Neural progenitor cell (in vitro differentiated cells): Measurements from ENCODE around the gene SESTD1. TPM values are rescaled to one million over a fixed set of nuclear protein-coding genes. Genes with fewer than 3 reads are reported as not detected.

Experiments used
- DNase-seq: peaks from one replicate; pipeline ENCODE4 v3.0.0-alpha.2; 2016; ENCODE audit warnings: low spot score
- H2AFZ ChIP-seq: fragments of 200-600 bp; sonication (generic); replicated peaks from 2 replicates; pipeline ENCODE4 v1.6.1; 2016; ENCODE audit warnings: antibody characterized with exemption
- H3F3A ChIP-seq: fragments of 200-600 bp; sonication (generic); 2 replicates; pipeline ENCODE4 v1.6.1; 2016; ENCODE audit warnings: antibody characterized with exemption, low read depth
- H3K27ac ChIP-seq: fragments of 200-600 bp; sonication (generic); 2 replicates; pipeline ENCODE4 v1.5.1; 2016; ENCODE audit warnings: mild to moderate bottlenecking
- H3K27me3 ChIP-seq: fragments of 200-600 bp; sonication (generic); 2 replicates; pipeline ENCODE4 v1.6.1; 2016; ENCODE audit warnings: mild to moderate bottlenecking, moderate library complexity
- H3K36me3 ChIP-seq: fragments of 200-600 bp; sonication (generic); 2 replicates; pipeline ENCODE4 v1.5.1; 2016
- H3K4me1 ChIP-seq: fragments of 200-600 bp; sonication (generic); 2 replicates; pipeline ENCODE4 v1.6.1; 2016; ENCODE audit warnings: mixed run types
- H3K4me2 ChIP-seq: fragments of 200-600 bp; sonication (generic); 2 replicates; pipeline ENCODE4 v1.6.1; 2016
- H3K4me3 ChIP-seq: fragments of 200-600 bp; sonication (generic); 2 replicates; pipeline ENCODE4 v1.5.1; 2016
- H3K79me2 ChIP-seq: fragments of 200-600 bp; sonication (generic); 2 replicates; pipeline ENCODE4 v1.6.1; 2016; ENCODE audit warnings: low read depth
- H3K9ac ChIP-seq: fragments of 200-600 bp; sonication (generic); 2 replicates; pipeline ENCODE4 v1.6.1; 2016
- H3K9me3 ChIP-seq: fragments of 200-600 bp; sonication (generic); 2 replicates; pipeline ENCODE4 v1.5.1; 2016; ENCODE audit warnings: low read depth
- H4K20me1 ChIP-seq: fragments of 200-600 bp; sonication (generic); 2 replicates; pipeline ENCODE4 v1.6.1; 2016; ENCODE audit warnings: low read depth
- H3K27ac Mint-ChIP-seq: 3 replicates; pipeline ENCODE4 v1.8.0; 2021; ENCODE audit warnings: mixed read lengths
- H3K27me3 Mint-ChIP-seq: 2 replicates; pipeline ENCODE4 v1.8.0; 2022; ENCODE audit warnings: low read depth, mild to moderate bottlenecking, inconsistent platforms, moderate library complexity, mixed read lengths; ENCODE audit not compliant: insufficient read depth
- H3K36me3 Mint-ChIP-seq: 3 replicates; pipeline ENCODE4 v1.8.0; 2021; ENCODE audit warnings: mixed read lengths
- H3K4me1 Mint-ChIP-seq: 3 replicates; pipeline ENCODE4 v1.8.0; 2021; ENCODE audit warnings: mixed read lengths
- H3K4me3 Mint-ChIP-seq: 3 replicates; pipeline ENCODE4 v1.8.0; 2021; ENCODE audit warnings: mild to moderate bottlenecking, moderate library complexity, mixed read lengths
- H3K9me3 Mint-ChIP-seq: 3 replicates; pipeline ENCODE4 v1.8.0; 2020; ENCODE audit warnings: mixed read lengths
- EZH2 ChIP-seq: fragments of 200-600 bp; sonication (generic); IDR thresholded peaks from 2 replicates; pipeline ENCODE4 v1.6.1; 2017; ENCODE audit warnings: antibody characterized with exemption, mild to moderate bottlenecking, moderate library complexity
- EZH2phosphoT487 ChIP-seq: fragments of 200-600 bp; sonication (generic); IDR thresholded peaks from 2 replicates; pipeline ENCODE4 v1.6.1; 2017; ENCODE audit warnings: antibody characterized with exemption
- total RNA-seq: library from RNA; depleted of rRNA; stranded (reverse); fragments of >200 nt; gene quantifications from 2 replicates; pipeline ENCODE4 v1.2.3, GENCODE V29; 2015; ENCODE audit warnings: low replicate concordance
- TF ChIP-seq, protein P1 (sequence below): fragments of 200-600 bp; sonication (generic); IDR thresholded peaks from 2 replicates; pipeline ENCODE4 v1.5.1; 2017; ENCODE audit warnings: antibody characterized with exemption, mild to moderate bottlenecking

The SESTD1 gene
- total RNA-seq, 1 donor from 2014 or later = 43.1 TPM

DNA sequence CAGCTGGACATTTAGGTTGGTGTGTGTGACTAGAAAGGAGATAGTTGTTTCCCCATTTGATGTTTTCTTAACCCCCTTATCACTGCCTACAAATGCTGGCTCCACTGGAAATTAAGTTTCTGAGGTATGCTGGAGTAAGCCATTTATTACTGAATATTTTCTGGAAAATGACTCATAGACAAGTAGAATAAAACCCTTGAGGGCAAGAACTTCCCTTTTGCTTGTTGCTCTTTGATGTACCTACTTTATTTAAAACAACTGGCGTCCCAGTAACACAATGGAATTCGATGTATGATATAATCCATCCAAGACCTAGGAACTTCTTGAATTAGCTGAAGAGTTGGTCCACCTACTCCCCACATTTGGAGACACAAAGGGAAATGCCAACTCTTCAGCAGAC lies 33.3 kb upstream of the SESTD1 start:
- H3K9me3 ChIP-seq = peaks cover 6% of the 10 kb centered on the region
- H2AFZ ChIP-seq = no peak overlapping the region
- no peaks in the 10 kb centered on the region for H4K20me1 ChIP-seq
- no peak overlapping the region for H3K9ac ChIP-seq
- TF ChIP-seq EZH2 = no peak
- TF ChIP-seq EZH2phosphoT487 = no peak
- TF ChIP-seq, protein P1, sequence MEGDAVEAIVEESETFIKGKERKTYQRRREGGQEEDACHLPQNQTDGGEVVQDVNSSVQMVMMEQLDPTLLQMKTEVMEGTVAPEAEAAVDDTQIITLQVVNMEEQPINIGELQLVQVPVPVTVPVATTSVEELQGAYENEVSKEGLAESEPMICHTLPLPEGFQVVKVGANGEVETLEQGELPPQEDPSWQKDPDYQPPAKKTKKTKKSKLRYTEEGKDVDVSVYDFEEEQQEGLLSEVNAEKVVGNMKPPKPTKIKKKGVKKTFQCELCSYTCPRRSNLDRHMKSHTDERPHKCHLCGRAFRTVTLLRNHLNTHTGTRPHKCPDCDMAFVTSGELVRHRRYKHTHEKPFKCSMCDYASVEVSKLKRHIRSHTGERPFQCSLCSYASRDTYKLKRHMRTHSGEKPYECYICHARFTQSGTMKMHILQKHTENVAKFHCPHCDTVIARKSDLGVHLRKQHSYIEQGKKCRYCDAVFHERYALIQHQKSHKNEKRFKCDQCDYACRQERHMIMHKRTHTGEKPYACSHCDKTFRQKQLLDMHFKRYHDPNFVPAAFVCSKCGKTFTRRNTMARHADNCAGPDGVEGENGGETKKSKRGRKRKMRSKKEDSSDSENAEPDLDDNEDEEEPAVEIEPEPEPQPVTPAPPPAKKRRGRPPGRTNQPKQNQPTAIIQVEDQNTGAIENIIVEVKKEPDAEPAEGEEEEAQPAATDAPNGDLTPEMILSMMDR = no peak
- H3K27ac ChIP-seq = no peak overlapping the region
- no peaks in the 10 kb centered on the region for H3K79me2 ChIP-seq
- H3K4me2 ChIP-seq = no peak overlapping the region
- H3F3A ChIP-seq = no peaks in the 10 kb centered on the region
- H3K4me3 ChIP-seq = no peak overlapping the region
- no peaks in the 10 kb centered on the region for H3K36me3 Mint-ChIP-seq
- H3K4me3 Mint-ChIP-seq = no peak overlapping the region
- H3K36me3 ChIP-seq = no peaks in the 10 kb centered on the region
- H3K4me1 ChIP-seq = peaks cover 7% of the 10 kb centered on the region
- no peaks in the 10 kb centered on the region for H3K27me3 ChIP-seq
- H3K4me1 Mint-ChIP-seq = no peaks in the 10 kb centered on the region
- peaks cover 7% of the 10 kb centered on the region for H3K9me3 Mint-ChIP-seq
- H3K27me3 Mint-ChIP-seq = peaks cover 5% of the 10 kb centered on the region
- H3K27ac Mint-ChIP-seq = no peak overlapping the region
- no peak for DNase-seq

DNA sequence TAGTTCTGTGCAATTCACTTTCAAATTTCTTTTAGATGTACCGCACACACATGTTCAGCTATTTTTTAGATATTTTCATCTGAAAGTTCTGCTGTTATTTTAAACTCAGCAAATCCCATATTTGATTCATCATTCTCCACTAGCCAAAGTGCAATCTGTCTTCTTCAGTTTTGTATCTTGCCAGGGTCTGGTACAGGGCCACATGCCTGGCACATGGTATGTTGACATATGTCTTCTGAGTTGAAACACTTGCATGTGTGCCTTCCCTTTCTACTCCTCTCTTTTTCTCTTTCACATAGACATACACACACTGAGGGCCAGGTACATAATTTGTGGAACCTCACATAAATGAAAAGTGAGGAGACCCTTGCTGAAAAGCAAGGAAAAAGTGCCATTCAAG lies 25.7 kb upstream of the SESTD1 start:
- TF ChIP-seq EZH2phosphoT487 (no peak), EZH2 (no peak)
- TF ChIP-seq, protein P1 = no peak
- no peaks in the 10 kb centered on the region for H3K9me3 Mint-ChIP-seq

DNA sequence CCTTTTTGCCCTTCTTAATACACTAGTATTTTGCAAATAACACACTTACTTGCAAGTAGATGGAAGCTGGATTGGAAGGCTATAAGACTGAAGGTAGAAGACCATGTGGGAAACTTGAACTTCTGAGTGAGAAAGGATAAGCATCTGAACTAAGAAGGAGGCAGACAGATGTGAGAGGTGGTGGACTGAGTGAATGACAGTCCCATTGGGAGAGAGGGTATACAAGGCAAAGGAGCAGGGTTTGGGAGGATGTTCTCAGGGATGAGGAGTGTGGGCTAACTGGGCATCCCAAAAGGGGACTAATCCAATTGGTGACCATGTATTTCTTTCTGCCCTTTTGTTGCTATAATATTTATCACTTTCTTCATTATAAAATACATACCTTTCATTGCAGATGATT lies 20.4 kb upstream of the SESTD1 start:
- Mint-ChIP-seq H3K36me3 (no peaks in the 10 kb centered on the region), H3K27me3 (no peaks in the 10 kb centered on the region), H3K27ac (no peak overlapping the region), H3K4me3 (no peak overlapping the region), H3K4me1 (no peaks in the 10 kb centered on the region), H3K9me3 (no peaks in the 10 kb centered on the region)
- DNase-seq = no peak
- TF ChIP-seq, protein P1 = no peak
- TF ChIP-seq EZH2 (no peak), EZH2phosphoT487 (no peak)
- H3F3A ChIP-seq = no peaks in the 10 kb centered on the region
- H3K9me3 ChIP-seq = no peaks in the 10 kb centered on the region
- no peak overlapping the region for H3K4me2 ChIP-seq
- H3K36me3 ChIP-seq = no peaks in the 10 kb centered on the region
- H4K20me1 ChIP-seq = no peaks in the 10 kb centered on the region
- no peaks in the 10 kb centered on the region for H3K79me2 ChIP-seq
- no peaks in the 10 kb centered on the region for H3K4me1 ChIP-seq
- no peak overlapping the region for H3K9ac ChIP-seq
- no peaks in the 10 kb centered on the region for H3K27me3 ChIP-seq
- no peak overlapping the region for H2AFZ ChIP-seq
- H3K27ac ChIP-seq = no peak overlapping the region
- no peak overlapping the region for H3K4me3 ChIP-seq

More for the DNA sequence above, 25.7 kb upstream of the SESTD1 start:
- H3K27ac Mint-ChIP-seq = no peak overlapping the region
- no peaks in the 10 kb centered on the region for H3K36me3 ChIP-seq
- no peak overlapping the region for H3K9ac ChIP-seq
- H3K36me3 Mint-ChIP-seq = no peaks in the 10 kb centered on the region
- H3F3A ChIP-seq = no peaks in the 10 kb centered on the region
- DNase-seq = no peak
- H4K20me1 ChIP-seq = no peaks in the 10 kb centered on the region
- no peak overlapping the region for H3K4me3 Mint-ChIP-seq
- no peaks in the 10 kb centered on the region for H3K9me3 ChIP-seq
- H3K4me2 ChIP-seq = no peak overlapping the region
- no peaks in the 10 kb centered on the region for H3K27me3 ChIP-seq
- H3K27ac ChIP-seq = no peak overlapping the region
- no peaks in the 10 kb centered on the region for H3K4me1 Mint-ChIP-seq
- H3K4me1 ChIP-seq = peaks cover 7% of the 10 kb centered on the region
- no peaks in the 10 kb centered on the region for H3K79me2 ChIP-seq
- no peak overlapping the region for H2AFZ ChIP-seq
- no peak overlapping the region for H3K4me3 ChIP-seq
- no peaks in the 10 kb centered on the region for H3K27me3 Mint-ChIP-seq
